ENCODE data around the gene TANGO2. TPM values are rescaled to one million over a fixed set of nuclear protein-coding genes. Genes with fewer than 3 reads are reported as not detected.
A peak's percentile ranks its signal among the peaks of the same experiment; 100 is the strongest.

TANGO2 gene
- total and polyA plus RNA-seq, 9 of the 15 experiments (the other 6 are each of a cell fraction or from before 2014, with no cell fraction given) = 15.5 to 94.9 (median 70.1) TPM

DNA sequence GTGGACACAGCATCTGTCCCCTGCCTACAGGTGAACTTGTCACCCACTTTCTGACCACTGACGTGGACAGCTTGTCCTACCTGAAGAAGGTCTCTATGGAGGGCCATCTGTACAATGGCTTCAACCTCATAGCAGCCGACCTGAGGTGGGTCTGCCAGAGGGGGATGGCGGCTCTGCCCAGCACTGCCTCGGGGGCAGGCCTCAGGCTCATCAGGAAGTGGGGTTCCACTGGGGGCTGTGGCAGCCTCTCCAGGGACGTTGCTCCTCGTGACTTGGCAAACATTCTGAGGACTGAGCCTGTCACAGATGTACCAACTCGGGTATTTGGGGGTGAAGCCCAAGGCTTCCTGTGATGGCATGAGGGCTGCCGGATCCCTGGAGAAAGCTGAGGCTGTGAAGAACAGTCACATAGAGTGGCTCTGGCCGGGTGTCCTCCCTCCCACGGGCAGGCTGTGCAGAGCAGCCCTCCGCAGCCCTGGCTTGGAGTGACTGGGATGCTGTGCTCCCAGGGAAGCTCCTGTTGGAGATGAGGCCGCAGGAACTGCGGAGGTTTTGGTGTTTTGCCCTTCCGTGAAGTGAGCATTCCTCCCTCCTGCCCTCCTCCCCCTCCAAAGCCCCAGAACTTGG is 32.6 kb downstream of the TANGO2 start (continued):
- no peak for TF ChIP-seq ZNF778 (CRISPR knock-in tag; IDR thresholded peaks at IDR 0.05)
- TF ChIP-seq OTX1 (CRISPR knock-in tag; IDR thresholded peaks at IDR 0.05) = no peak
- TF ChIP-seq SETDB1 (IDR thresholded peaks at IDR 0.05; ENCODE audit: low read length) = peak; percentile 8
- TF ChIP-seq RBFOX2 (IDR thresholded peaks at IDR 0.05; ENCODE audit: low read depth, low read length) = no peak
- TF ChIP-seq BCL6 (CRISPR knock-in tag; IDR thresholded peaks at IDR 0.05) = no peak
- TF ChIP-seq GTF2F1 (IDR thresholded peaks at IDR 0.05; ENCODE audit: low read depth, low read length) = no peak
- TF ChIP-seq ELF2 (CRISPR knock-in tag; IDR thresholded peaks at IDR 0.05) = peak; percentile 26; the same call in 1 of the 2 replicates
- TF ChIP-seq WHSC1 (IDR thresholded peaks at IDR 0.05; ENCODE audit: low read length) = peak; percentile 47

DNA sequence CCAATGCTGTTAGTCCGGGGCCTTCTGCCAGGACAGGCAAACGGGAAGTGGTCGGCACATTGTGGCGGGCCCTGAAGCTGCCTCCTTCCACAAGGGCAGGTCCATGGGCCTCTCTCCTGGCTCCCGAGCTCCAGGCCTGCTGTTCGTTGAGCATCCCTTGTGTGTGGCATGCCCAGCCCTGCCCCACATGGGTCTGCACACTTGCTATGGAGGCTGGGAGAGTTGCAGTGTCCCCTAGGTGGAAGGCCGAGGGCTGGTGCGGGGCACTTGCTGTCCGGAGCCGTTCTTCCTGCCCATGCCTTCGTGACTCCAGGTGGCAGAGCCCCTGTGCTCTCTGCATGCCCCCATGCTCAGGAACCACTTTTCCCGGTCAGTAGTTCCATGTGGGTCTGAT is 33.1 kb downstream of the TANGO2 start:
- ATAC-seq = no peak
- ChIA-PET CTCF (ENCODE audit: low intra/inter-chr PET ratio) (no interaction called here), POLR2A (interaction anchor here (0.6 to 3.3 kb wide), 4 partner anchors 9 to 32 kb away, joined by 3 to 10 read pairs (median 6); no protein-coding TSS in a partner anchor)
- Histone ChIP-seq H4K20me1 (replicated peaks; ENCODE audit: control insufficient read depth, insufficient read depth, low read length) (peaks cover 2% of the 10 kb centered on the region; the same call in 1 of the 2 replicates), H2AFZ (ENCODE audit: low read depth, low read length) (no peak overlapping the region), H3K4me3 (no peak overlapping the region), H3K79me2 (ENCODE audit: control insufficient read depth, insufficient read depth, low read length) (no peaks in the 10 kb centered on the region), H3K27ac (ENCODE audit: extremely low read depth, low read depth, low read length) (no peak overlapping the region), H3K36me3 (ENCODE audit: control insufficient read depth, insufficient read depth, low read length) (peaks cover 81% of the 10 kb centered on the region), H3K4me2 (ENCODE audit: insufficient read depth, low read length) (no peak overlapping the region), H3K27me3 (ENCODE audit: control insufficient read depth in 2 of 2, insufficient read depth in 2 of 2, low read length in 2 of 2) (no peaks in the 10 kb centered on the region), H3K9ac (ENCODE audit: insufficient read depth in 1 of 2, low read depth in 2 of 2, low read length in 2 of 2) (peak overlapping the region in 1 of 2 experiments; percentile 56; a peak in 2 of 4 replicates), H3K9me3 (replicated peaks; ENCODE audit: control insufficient read depth, insufficient read depth, low read depth, low read length) (peaks cover 1% of the 10 kb centered on the region; the same call in 1 of the 2 replicates), H3K9me1 (ENCODE audit: control insufficient read depth, insufficient read depth, low read length) (peaks cover 14% of the 10 kb centered on the region), H3K4me1 (replicated peaks in 1 of 2; ENCODE audit: control insufficient read depth in 2 of 2, insufficient read depth in 2 of 2, low read length in 2 of 2) (peaks cover 16 to 61% of the 10 kb centered on the region in 2 experiments)
- 91% methylated on average over 12 of the region's 12 CpGs for WGBS (ENCODE audit: insufficient coverage, low coverage, missing lambda C conversion rate)
- in situ Hi-C loops (cut with MboI) (no loop called here), intact Hi-C loops (cut with micrococcal nuclease) (no loop called here)
- DNase-seq (ENCODE audit: extremely low read depth in 1 of 4, low spot score in 3 of 4) = no peak
- FAIRE-seq = no peak
- TF ChIP-seq NCOA6 (IDR thresholded peaks at IDR 0.05) = no peak
- no peak for TF ChIP-seq CXXC5 (CRISPR knock-in tag; IDR thresholded peaks at IDR 0.05)
- TF ChIP-seq CHD1 (IDR thresholded peaks at IDR 0.05; ENCODE audit: low read length) = peak; percentile 49
- BruUV-seq (replicated peaks) = no TSS peak

Data from K562 (cell line).